HFF-Myc (cell line): ENCODE data around the gene MERTK.

ENCODE experiments used
- DNase-seq: peaks from one replicate; pipeline ENCODE4 v3.0.0-alpha.2; 2011; ENCODE audit warnings: low read depth; ENCODE audit errors: extremely low read depth
- H3K4me3 ChIP-seq: replicated peaks from 2 replicates; pipeline ENCODE4 v1.5.1; 2011; ENCODE audit warnings: low read depth, mild to moderate bottlenecking, control low read depth, low read length
- CTCF ChIP-seq: IDR thresholded peaks from 2 replicates; pipeline ENCODE4 v1.5.1; 2012; ENCODE audit warnings: mild to moderate bottlenecking, low read depth, low read length, control low read depth; ENCODE audit errors: missing control alignments

MERTK gene

GRCh38 chr2:112073875-112074274 is 175.5 kb downstream of the MERTK start:
- TF ChIP-seq CTCF, result no peak
- no peak for DNase-seq
- H3K4me3 ChIP-seq, result no peak overlapping the region

- no peak for TF ChIP-seq CTCF
These were observed 176.1 kb downstream of the MERTK start for GRCh38 chr2:112074506-112074905.

GRCh38 chr2:112075490-112076260 is 177.3 kb downstream of the MERTK start:
- TF ChIP-seq CTCF, result no peak
- no peak overlapping the region for H3K4me3 ChIP-seq
- DNase-seq, result no peak

More at GRCh38 chr2:112074506-112074905, 176.1 kb downstream of the MERTK start:
- no peak overlapping the region for H3K4me3 ChIP-seq
- no peak for DNase-seq

GRCh38 chr2:112077814-112078213 is 179.4 kb downstream of the MERTK start:
- no peak for TF ChIP-seq CTCF
- DNase-seq, result no peak
- H3K4me3 ChIP-seq, result no peak overlapping the region
